ENCODE measurements around the gene ATP6V1G1.

Gene ATP6V1G1

GRCh38 chr9:114611516-114612271 lies 24.1 kb downstream of the ATP6V1G1 start:
- DNase-seq (ENCODE audit: low spot score), result peak; percentile 62

- no peak for DNase-seq (ENCODE audit: low spot score)
These were observed 24.8 kb downstream of the ATP6V1G1 start for GRCh38 chr9:114612272-114612923.

- no peak for DNase-seq (ENCODE audit: low spot score)
These were observed 25.5 kb downstream of the ATP6V1G1 start for GRCh38 chr9:114613087-114613486.

- DNase-seq (ENCODE audit: low spot score), result no peak
These were observed 26.4 kb downstream of the ATP6V1G1 start for GRCh38 chr9:114613919-114614318.

- DNase-seq (ENCODE audit: low spot score), result no peak
These were observed 26.8 kb downstream of the ATP6V1G1 start for GRCh38 chr9:114614373-114614772.

GRCh38 chr9:114616684-114617520 lies 29.3 kb downstream of the ATP6V1G1 start:
- DNase-seq (ENCODE audit: low spot score), result no peak

GRCh38 chr9:114619191-114619761 lies 31.7 kb downstream of the ATP6V1G1 start:
- DNase-seq (ENCODE audit: low spot score), result no peak

- DNase-seq (ENCODE audit: low spot score), result no peak
These were observed 34.0 kb downstream of the ATP6V1G1 start for GRCh38 chr9:114621561-114621960.

GRCh38 chr9:114621975-114622609 lies 34.5 kb downstream of the ATP6V1G1 start:
- no peak for DNase-seq (ENCODE audit: low spot score)

- DNase-seq (ENCODE audit: low spot score), result no peak
These were observed 37.1 kb downstream of the ATP6V1G1 start for GRCh38 chr9:114624677-114625076.

- no peak for DNase-seq (ENCODE audit: low spot score)
These were observed 38.9 kb downstream of the ATP6V1G1 start for GRCh38 chr9:114626415-114627020.

- DNase-seq (ENCODE audit: low spot score), result no peak
These were observed 40.0 kb downstream of the ATP6V1G1 start for GRCh38 chr9:114627553-114627952.

- DNase-seq (ENCODE audit: low spot score), result no peak
These were observed 42.1 kb downstream of the ATP6V1G1 start for GRCh38 chr9:114629563-114630090.

- no peak for DNase-seq (ENCODE audit: low spot score)
These were observed 43.6 kb downstream of the ATP6V1G1 start for GRCh38 chr9:114631166-114631565.

GRCh38 chr9:114633438-114634089 lies 46.0 kb downstream of the ATP6V1G1 start:
- no peak for DNase-seq (ENCODE audit: low spot score)

- DNase-seq (ENCODE audit: low spot score), result no peak
These were observed 46.8 kb downstream of the ATP6V1G1 start for GRCh38 chr9:114634387-114634786.

GRCh38 chr9:114638404-114638803 lies 50.8 kb downstream of the ATP6V1G1 start:
- no peak for DNase-seq (ENCODE audit: low spot score)

- no peak for DNase-seq (ENCODE audit: low spot score)
These were observed 54.4 kb downstream of the ATP6V1G1 start for GRCh38 chr9:114641967-114642366.

GRCh38 chr9:114643001-114643400 lies 55.4 kb downstream of the ATP6V1G1 start:
- DNase-seq (ENCODE audit: low spot score), result no peak

- no peak for DNase-seq (ENCODE audit: low spot score)
These were observed 56.3 kb downstream of the ATP6V1G1 start for GRCh38 chr9:114643896-114644295.
